NOMO-1 (cell line): ENCODE data around the gene KAZALD1.
A peak's percentile ranks its signal among the peaks of the same experiment; 100 is the strongest.

Source experiments
- DNase-seq, 2 experiments: peaks; one replicate each; lab custom pipeline; 2025; ENCODE audit not compliant: unreplicated experiment in 2 of 2; lab: John Stamatoyannopoulos, UW

KAZALD1 gene

DNA sequence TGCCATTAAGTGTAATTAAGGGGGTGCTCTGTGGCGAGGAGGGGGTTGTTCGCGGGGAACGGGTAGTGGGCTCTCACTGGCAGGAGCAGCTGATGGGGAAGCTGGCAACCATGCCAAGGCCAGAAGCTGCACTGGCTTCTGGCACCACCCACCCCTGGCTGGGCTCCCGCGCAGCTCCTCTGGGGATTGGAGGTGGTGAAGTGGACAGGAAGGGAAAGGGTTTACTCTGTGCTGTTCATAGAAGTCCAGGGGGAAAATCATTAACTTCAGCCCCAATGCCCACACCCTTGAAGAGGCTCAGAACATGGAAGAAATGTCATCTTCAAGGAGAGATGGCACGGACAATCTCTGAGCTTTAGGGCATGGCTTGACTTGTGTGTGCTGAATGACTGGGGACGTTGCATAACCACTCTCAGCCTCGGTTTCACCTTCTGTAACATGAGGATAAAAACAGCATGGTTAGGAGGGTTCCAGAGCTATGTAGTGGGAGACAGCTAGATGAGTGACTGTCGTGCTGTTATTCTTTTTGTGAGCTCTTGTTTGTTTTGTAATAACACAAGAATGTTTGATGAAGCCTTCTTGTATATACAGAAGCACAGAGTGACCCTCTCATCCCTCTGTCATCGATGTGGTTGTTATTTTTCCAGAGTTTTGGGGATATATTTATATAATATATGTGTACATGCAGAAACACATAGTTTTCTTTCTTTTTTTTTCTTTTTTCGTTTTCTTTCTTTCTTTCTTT is 29.9 kb downstream of the KAZALD1 start:
- DNase-seq = no peak

DNA sequence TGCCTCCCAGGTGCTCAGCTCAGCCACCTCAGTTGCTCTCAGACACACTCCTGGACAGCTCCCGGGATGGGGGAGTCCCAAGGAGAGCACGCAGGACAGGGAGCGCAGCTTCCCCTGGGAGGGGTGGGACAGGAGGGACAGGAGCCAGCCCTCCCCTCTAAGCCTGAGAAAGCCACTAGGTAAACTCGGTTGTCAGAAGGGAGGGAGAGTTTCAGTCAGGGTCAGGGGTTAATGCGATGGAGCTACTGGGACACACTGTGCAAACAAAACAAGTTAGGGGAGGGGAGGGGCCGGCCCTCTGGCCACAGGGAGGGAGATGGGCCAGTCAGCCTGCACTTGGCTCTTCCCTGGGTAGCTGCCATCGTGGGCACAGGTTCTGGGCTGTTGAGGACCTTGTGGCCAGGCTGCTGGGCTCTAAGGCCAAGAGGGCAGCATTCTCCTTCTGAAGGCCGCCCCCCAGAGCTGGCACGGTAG is 31.1 kb downstream of the KAZALD1 start:
- DNase-seq = no peak

DNA sequence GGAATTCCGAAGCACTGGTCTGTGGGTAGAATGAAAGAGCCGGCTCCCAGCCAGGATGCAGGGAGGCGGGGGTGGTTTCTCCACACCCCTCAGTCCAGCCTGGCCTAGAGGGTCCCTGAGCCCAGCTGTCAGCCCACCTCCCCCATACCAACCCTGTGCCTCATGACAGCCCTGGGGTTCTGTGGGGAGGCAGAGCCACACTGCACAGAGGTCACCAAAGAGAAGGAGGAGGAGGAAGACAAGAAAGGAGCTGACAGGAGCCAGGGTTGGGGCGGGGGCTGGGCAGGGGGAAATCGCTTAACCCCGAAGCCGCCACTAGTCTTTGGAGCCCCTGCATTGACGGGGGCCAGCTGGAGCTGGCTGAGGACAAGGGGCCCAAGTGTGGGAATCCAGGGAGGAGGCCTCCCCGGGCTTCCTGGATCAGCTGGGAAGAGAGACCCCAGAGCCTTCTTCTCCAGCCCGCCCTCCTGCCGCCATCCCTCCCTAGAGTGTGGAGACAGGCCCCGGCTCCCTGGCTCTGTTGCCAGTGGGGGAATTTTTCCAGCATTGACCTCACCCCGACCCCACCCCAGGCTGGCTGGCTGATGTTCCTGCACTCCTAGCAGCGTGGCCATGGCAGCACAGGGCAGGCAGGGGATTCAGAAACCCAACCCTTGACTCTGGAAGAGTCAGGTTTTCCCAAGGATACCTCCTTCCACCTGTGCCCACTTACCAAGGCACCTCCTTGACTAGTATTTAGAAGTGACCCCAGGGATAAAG is 32.5 kb downstream of the KAZALD1 start:
- no peak for DNase-seq

DNA sequence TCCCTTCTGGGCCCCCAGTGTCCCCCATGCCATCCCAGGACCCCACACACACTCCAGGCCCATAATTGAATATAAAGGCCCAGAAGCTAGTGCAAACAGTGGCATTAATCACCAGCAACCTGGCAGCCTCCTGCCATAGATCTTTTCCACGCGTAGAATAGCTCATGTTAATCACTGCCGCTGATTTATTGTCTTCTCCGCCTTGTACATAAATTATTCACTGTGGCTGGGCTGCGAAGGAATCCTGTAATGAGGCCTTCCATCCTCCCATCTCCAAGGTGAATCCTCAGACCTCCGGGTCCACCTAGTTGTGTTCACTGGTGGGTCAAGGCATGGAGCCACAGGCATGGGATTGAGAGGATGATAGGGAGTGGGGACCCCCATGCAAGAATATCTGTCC is 33.2 kb downstream of the KAZALD1 start:
- DNase-seq = no peak

DNA sequence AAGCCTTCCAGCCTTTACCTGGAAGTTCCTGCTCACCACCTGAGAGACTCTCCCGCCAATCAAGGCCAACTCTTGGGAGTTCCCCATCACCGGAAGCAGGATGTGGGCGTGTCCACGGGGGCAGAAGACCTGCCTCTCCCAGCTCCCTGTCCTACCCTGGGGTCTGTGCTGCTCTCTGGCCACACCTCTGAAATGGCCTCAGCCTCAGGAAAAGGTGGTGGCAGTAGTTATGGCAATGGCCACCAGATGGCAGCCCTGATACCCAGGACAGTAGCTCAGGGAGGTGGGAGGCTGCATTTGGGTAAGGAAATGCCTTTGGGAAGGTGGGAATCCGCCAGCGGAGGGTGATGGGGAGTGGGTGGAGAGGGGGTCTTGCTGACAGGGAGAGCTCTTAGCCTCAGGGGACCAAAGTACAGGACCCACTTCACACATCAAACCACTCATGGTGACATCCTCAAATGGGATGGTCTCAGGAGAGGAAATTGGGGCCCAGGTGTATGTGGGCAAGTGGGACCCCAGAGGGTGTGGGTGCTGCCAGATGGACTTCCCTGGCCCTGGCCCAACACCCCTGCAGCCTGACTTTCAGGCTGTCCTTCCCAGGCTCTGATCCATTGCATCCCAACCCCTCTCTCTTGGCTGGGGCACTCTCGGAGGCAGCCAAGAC is 33.9 kb downstream of the KAZALD1 start:
- DNase-seq = peak; percentile 35 to 43

DNA sequence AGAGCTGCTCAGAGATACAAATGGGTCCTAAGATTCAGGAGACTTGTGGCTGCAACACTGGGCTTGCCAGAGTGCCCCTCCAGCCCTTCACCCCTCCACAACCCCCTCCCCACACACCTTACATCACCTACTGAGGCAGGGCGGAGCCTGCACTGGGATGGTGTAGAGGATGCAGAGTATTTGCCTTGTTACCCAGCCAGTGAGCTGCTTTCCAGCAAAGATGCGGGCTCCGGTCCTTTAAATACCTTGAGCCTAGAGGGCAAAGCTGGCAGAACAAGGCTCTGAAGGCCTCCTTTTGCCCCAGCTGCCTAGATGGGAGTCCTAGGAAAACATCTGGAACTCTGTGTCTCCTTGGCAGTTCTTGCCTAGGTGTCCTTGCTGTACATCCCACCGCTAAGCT is 34.6 kb downstream of the KAZALD1 start:
- no peak for DNase-seq

DNA sequence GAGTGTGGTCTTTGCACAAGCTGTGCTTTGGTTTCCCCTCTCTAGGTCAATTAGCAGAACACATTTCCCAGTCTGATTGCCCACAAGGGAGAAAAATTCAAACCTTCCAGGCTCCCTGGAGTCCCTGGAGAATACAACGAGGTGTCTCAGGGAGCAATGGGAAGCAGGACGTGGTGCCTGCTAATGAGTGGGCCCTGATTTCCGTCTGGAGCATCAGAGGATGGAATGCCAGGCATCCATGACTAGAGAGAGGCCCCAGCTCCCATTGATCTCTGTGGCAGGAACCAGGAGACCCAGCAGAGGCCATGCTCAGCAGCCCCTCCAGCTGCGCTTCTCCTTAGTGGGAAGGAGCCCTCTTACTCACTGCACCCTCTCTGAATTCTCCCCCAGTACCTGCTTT is 36.1 kb downstream of the KAZALD1 start:
- DNase-seq = no peak

DNA sequence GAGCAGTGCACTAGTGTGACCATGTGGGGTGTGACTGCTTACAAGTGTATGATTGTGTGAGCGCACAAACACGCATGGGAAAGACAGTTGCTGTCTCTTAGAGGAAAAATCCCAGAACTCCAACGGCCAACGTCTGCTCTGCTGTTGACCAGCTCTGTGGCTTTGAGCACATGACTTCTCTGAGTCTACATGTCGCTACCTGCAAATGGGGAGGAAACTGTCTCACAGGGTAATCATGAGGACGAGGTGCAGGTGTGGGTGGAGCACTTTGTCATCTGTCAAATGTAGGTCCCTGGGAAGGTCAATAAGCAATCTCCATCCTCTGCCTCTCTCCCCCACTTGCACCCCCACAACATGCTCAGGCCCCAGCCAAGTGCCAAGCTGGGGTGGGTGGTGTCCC is 38.1 kb downstream of the KAZALD1 start:
- DNase-seq = no peak

DNA sequence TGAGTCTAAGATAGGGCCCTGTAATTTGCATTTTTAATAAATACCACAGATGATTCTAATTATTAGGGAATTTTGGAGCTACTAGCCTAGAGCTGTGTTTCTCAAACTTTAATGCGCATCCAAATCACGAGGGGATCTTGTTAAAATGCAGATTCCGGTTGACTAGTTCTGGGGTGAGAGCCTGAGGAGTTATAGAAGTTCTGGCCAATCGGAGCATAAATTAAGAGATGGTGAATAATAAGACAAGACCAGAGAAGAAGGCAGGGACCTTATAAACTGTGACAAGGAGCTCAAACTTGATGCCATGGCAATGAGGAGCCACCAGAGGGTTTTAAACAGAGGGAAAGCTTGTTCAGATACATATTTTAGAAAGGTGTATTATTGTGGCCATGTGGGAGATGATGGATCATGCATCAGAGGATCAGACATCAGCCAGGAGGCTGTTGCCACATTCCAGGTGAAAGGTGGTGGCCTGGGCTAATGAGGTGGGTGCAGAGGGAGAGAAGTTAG is 39.6 kb downstream of the KAZALD1 start:
- DNase-seq = no peak

DNA sequence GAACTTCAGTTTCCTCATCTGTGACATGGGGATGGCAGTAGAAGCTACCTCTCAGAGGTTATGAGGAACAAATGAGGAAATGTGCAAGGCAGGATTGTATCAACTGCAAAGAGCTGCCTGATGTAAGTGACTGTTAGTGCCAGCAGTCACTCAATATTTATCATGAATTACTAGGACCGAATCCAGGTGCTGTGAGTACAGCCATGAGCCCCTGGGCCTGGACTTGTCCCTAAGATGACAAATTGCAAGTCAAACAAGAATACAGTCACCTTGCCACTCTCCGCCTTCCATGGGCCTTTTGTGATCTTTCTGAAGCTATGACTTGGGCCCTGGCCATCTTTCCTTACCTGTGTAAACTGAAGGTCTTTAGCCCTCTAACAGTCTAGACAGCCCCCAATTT is 41.6 kb downstream of the KAZALD1 start:
- no peak for DNase-seq

DNA sequence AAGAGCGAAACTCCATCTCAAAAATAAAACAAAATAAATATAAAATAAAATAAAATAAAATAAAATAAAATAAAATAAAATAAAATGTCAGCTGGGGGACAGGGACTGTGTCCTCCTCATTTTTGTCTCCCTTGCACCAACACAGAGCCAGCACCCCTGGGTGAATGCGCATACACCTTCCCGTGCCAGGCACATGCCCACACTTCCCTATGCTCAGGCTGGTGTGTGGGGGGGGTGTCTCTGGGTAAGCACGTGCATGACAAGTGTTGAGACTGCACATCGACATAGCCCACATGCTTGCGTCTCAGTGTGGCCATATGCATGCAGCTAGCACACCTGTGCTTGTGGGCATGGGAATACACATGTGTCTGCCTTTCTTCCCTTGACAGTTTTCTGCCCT is 44.6 kb downstream of the KAZALD1 start:
- no peak for DNase-seq

DNA sequence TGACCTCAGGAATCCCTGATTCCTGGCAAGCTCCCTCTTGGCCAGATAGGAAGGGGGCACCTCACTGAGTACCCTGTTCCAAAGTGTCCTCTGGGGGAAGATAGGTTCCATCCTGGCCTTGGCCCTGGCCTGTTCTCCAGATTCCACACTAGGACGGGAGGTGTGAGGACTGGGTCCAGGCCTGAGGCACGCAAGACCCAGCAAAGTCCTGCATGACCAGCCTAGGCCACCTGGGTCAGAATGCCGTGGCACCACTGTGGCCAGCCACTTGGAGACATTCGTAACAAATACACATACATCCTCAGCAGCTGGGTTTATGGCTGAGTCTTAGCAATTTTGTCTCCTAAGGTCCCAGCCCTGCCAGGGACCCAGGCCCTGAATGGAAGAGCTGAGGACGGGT is 46.0 kb downstream of the KAZALD1 start:
- DNase-seq = no peak

DNA sequence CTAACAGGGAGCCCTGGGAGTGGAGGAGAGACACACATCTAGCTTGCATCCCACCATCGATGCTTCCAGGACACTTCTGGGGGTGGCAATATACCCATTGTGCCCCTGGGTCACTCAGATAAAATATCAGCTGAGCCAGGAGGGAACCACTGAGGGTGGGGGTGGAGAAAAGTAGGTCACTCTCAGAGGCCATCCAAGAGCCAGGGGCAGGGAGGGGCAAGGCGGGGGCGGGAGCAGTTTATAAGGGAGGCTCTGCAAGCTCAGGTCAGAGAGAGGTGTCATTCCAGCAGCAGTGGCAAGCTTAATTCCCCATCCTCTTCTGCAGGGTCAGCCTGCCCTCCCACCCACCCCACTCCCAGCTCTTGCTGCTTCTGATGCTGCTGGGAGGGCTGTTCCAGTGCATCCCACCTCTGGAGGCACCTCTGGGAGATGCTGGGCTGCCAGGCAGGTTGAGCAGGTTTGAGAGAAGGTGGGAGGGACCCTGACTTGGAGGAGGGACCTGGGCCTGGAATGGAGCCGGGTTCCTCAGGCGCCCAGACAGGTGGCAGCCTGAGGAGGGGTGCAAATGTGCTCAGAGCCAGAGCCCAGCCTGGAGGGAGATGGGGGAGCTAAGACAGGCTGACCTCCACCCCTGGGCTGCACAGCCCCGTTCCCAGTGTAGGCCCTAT is 49.2 kb downstream of the KAZALD1 start:
- DNase-seq = no peak

DNA sequence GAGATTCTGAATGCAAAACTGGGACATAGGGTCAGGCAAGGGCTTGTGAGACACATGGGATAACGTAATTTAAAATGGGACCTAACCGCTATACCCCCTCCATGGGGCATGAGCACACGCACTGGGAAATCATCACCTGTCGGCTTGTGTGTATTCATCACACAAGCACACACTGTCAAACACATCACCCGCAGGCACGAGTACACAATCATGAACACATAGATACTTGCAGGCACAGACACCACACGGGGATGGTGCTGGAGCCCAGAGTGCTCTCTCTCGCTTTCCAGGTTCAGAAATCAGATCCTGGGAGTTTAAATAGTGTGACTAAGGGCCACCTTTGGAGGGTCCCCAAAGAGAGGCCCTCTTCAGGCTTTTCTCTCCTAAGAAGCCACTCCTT is 49.8 kb downstream of the KAZALD1 start:
- no peak for DNase-seq

DNA sequence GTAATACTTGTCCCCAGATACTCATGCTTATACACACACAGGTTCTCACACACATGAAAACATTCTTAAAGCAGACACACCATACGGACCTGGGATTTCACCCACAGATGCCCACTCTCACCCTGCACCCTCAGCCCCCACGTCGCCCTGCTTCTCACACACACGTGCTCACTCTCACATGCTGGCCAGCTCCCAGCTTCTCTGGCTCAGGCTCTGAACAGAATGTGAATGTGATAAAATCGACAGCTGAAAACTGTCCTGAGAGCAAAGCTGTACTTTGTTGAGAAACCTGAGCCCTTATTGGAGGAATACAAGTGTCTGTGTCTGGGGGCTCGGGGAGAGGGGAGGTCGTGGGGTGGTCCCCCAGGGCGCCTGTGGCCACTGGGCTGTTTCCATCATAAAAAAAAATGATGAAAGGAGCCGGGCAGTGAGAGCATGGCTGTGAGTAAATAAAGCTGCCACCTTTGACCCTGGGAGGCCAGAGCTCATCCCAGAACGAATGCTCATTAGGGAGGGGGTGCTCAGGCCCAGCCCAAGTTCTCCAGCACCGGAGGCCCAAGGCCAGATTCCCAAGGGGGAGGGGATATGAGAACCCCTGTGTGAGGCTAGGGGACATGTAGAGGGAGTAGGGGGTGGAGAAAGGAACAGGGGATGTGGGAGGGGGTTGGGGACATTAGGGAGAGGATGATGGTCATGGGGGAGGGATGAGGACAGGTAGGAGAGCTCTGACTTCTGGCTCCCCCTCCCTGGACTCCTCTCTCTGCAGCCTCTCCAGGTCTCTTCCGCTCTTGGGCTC is 51.2 kb downstream of the KAZALD1 start:
- DNase-seq = no peak

DNA sequence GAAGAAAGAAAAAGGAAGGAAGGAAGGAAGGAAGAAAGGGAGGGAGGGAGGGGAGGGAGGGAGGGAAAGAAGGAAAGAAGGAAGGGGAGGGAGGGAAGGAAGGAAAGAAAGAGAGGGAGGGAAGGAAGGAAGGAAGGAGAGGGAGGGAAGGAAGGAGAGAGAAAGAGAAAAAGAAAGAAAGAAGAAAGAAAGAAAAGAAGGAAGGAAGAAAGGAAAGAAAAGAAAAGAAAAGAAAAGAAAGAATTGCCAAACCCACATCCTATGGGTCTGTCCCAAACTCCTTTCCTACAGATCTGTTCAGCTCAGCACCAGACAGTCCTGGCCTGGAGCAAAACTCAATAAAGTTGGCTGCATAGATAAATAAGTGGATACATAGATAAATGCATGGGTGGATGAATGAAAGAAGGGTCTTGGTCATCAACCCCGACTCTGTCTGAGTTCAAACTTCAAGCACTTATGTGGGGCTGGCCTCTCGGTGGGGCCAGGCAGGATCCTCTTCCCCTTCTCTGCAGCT is 52.2 kb downstream of the KAZALD1 start:
- no peak for DNase-seq

DNA sequence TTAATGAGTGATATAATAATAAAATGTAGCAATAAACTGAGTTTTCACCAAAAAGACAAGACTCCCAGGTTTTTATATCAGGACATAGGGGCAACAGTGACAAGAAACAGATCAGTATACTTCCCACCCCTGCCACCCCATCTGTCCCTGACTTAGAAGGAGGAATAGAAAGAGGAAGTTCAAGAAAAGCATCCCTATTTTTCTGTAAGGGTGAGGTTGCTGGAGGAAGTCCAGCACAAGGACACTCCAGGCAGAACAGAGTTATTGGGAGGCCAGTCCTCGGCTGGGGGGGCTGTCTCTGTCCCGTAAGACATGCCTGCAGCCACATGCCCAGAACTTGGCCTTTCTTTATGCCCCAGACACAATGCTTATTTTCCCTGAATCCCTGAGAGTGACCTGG is 52.9 kb downstream of the KAZALD1 start:
- peak; percentile 25 to 42 for DNase-seq
